HG03196 (cell line): ENCODE results near the gene ELK3.

ENCODE experiments used
- ATAC-seq: cut with Tn5 transposase; IDR thresholded peaks from one replicate; pipeline ENCODE4 v1.9.1; 2021; ENCODE audit not compliant: unreplicated experiment

ELK3 gene

DNA sequence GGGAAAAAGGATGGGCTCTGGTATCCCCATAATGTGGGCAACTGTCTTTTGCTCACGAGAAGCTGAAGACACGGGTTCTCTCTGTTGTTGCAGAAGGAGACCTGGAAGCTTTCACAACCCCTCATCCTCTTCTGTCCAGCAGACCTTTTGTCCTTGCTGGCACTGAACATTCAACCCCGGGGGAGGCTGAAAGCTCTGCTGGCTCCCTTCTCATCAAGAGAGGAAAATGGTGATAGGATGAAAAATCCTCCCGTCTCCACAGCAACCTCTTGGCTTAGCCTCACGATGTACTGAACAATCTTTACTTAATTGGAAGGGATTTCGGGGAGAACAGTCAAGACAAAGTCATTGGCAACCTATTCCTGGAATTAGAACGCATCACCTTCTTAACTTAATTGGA lies 39.0 kb downstream of the ELK3 start:
- ATAC-seq, result no peak

- no peak for ATAC-seq
Measured at GRCh38 chr12:96233939-96234461, 39.8 kb downstream of the ELK3 start.

- no peak for ATAC-seq
Measured at GRCh38 chr12:96234591-96235483, 40.7 kb downstream of the ELK3 start.

DNA sequence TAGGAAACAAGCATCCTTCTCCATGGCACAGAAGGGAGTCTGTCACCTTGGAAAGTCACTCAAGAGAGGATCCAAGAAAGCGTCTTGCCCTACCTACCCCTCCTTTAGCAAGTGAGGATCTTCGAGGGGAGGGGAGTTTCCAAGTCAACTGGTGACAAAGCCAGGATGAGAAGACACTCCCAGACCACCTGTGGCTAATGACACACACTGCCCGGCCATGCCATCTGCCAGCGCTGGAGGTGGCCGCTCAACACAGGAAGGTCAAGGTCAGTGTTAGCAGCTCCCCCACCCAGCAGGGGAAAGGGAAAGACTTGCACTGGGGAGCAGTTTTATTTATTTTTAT lies 41.3 kb downstream of the ELK3 start:
- no peak for ATAC-seq

DNA sequence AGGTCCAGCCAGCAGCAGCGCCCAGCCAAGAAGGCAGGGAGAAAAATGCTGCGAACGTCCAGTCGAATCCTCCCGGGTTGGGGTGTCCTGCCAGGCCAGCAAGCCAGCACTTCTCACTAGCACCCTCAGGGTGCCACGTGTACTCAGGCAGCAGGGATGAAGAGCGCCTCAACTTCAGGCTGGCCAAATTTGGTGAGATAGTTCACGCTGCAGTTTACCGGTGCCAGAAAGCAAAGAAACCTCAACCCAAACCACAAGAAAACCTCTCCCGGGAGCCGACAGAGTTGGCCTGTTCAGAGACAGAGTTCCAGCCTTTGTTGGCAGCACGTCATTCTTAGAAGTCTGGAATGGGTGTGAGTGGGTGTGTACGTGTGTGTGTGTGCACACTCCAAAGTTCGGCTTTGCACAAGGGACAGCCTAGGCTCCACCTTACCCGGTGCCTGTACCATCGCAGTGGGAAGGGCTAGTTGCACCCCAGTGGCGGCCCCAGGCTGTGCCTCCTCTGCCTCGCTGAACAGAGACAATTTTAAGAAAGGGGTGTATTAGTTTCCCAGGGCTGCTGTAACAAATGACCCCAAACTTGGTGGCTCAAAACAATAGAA lies 42.1 kb downstream of the ELK3 start:
- no peak for ATAC-seq

DNA sequence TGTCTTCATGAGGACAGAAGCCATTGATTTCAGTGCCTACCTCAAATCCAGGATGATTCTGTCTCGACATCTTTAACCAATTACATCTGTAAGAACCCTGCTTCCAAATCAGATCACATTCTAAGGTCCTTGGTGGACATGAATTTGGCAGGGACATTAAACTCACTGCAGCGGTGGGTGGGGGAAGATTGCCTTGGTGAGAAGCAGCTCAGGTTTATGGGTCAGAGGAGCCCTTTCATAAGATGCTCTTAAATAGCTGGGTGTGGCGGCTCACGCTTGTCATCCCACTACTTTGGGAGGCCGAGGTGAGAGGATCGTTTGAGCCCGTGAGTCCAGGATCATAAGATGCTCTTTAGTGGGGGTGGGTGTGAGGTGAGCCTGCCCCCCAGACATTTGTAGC lies 42.9 kb downstream of the ELK3 start:
- ATAC-seq, result no peak

DNA sequence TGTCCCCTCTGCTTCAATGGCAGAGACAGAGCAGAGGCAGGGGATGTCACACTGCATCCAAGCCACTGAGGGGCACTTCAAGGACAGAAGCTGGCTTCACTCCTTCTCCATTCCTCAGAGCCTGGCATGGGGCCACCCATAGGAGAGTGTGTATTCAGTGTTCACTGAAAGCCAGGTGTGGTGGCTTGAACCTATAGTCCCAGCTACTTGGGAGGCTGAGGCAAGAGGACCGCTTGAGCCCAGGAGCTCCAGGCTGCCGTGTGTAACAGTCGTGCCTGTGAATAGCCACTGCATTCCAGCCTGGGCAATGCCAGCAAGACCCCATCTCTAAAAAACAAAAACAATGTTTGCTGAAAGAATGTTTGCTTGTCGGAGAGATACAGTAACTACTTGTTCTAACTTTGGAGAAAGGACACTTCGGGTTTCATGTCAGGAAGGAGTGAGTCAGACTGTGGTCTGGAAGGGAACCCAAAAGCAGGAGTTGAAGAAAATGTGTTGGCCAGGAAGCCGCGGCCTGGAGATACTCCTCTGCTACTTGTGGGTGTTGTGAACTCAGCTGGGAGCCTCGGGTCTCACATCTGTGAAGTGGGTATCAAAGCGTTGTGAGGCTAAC lies 43.4 kb downstream of the ELK3 start:
- no peak for ATAC-seq

GRCh38 chr12:96238336-96239047 lies 44.3 kb downstream of the ELK3 start:
- ATAC-seq, result no peak

- no peak for ATAC-seq
Measured at GRCh38 chr12:96239711-96240635, 45.8 kb downstream of the ELK3 start.

DNA sequence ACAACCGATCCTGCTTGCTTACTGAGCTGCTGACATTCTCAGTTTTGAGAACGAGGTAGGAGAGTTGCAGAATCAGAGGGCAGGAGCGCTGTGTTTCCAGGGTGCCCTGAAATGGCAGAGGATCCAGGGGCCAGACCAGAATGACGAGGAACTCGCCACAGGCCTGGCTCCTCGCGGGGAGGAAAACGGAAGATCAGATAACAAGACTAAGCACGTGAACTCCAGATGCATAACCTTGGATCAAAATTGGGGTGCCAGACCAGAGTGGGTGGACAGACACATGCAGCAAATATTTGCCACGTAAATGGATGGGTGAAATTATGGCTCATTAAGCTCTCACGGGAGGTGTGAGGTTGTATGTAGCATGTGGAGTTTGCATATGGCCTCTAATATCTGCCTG lies 46.5 kb downstream of the ELK3 start:
- no peak for ATAC-seq

GRCh38 chr12:96241431-96241830 lies 47.3 kb downstream of the ELK3 start:
- no peak for ATAC-seq

DNA sequence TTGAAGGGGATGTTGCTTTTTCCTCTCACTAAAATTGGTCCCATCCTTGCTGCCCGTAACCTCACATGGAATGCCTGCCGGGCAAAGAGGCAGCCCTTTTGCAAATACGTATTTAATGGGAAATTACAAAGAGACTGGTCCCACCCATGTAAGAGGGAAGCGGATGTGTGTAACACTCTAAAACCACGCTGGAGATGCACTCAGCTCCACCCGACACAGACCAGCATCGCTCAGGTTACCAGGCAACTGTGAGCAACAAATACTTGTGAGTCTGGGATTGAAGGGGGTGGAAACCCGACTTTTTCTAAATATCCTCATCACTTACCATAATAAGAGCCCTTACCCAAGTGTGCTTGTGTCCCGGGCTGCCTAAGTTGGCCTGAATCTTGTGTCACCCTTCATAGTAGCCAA lies 47.7 kb downstream of the ELK3 start:
- no peak for ATAC-seq

DNA sequence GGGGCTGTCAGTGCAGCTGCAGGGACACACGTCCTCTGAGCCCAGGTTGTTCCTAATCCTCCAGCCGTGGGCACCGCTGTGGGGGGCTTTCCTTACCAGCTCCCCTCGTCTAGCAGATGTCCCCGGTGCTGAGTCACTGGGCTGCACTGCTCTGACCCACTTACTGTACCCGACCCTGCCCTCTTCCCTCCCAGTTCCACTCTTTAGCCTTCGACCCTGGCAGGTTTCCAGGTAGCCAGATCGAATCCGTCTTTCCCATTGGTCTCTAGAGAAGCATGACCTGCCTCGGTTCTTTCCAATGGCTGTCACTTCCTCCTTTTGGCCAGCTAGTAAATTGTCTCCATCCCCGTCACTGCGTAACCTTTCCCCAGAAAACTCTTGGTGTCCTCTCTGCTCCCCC lies 48.4 kb downstream of the ELK3 start:
- ATAC-seq, result no peak

DNA sequence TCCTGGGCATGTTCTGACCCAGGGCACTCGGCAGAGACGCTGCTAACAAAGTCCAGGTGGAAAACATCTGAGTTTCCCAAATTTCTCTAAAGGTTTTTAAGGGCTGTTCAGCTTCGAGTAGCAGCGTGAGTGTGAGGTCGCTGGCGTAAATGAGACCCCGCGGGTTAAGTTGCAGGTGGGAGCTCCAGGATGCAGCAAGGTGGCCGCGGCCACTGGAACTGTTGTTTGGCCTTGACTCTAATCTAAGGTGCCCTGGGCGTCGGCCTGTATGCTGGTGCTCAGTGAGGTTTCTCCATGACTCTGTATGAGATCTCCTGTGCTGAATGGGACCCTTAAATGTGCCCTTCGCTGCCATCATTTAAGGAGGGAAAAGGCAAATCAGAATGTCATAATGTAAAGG lies 50.7 kb downstream of the ELK3 start:
- ATAC-seq, result no peak

- ATAC-seq, result no peak
Measured at GRCh38 chr12:96246926-96247505, 52.8 kb downstream of the ELK3 start.

- no peak for ATAC-seq
Measured at GRCh38 chr12:96247563-96247962, 53.4 kb downstream of the ELK3 start.

GRCh38 chr12:96248136-96248931 lies 54.2 kb downstream of the ELK3 start:
- no peak for ATAC-seq

DNA sequence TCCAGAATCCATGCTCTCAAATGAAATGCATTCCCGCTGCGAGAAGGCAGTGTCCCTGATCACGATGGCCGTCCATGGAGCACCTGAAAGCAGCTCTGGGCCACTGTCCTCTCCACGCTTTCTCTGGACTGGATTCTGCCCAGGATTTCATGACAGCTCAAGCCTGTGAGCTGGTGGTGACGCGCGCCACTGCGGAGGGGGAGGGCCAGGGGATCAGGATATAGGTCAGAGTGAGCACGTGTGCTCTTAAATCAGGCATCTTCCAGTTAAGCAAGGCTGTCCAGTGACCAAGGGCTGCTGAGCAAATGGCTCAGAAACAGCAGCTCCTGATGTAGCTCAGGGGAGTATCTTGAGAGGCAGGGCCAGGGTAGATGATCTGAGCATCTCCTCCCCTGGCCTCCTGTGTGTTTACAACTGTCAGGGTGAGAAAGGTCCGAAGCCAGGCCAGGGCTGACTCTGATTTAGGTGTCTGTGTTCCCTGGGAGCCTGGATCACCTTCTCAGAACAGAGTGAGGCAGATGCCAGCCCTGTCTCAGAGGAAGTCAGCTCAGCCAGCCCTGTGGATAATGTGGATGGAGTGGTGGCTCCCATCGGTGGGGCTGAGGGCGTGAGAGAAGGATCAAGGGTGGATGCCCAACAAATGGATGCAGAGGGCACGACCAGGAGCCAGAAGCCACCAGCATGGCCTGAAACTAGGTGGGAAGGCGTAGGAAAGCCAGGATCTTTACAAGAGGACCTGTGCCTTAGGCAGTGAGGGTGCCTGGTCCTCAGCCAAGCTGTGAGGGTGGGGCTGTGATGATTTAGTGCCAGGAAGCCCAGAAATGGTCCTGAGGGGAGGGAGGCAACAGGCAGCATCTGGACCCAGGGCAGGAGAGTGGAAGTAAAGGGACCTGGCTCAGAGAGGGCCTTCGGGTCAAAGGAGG lies 55.3 kb downstream of the ELK3 start:
- no peak for ATAC-seq
